ENCODE measurements around the gene GLI3. TPM values are rescaled to one million over a fixed set of nuclear protein-coding genes. Genes with fewer than 3 reads are reported as not detected.

Gene GLI3
- total RNA-seq, 1 donor from 2014 or later: 2.2 TPM

GRCh38 chr7:42065015-42065414 lies 172.0 kb downstream of the GLI3 start:
- Histone ChIP-seq H3K4me1 (no peaks in the 10 kb centered on the region), H3K9me3 (no peaks in the 10 kb centered on the region), H3K27ac (no peak overlapping the region), H3K4me3 (no peak overlapping the region), H3K36me3 (no peaks in the 10 kb centered on the region), H3K27me3 (no peaks in the 10 kb centered on the region)
- intact Hi-C loops (cut with DNase I): no loop called here
- no peak for TF ChIP-seq CTCF (IDR thresholded peaks at IDR 0.05)
- no peak for DNase-seq (ENCODE audit: low spot score in 2 of 2)

GRCh38 chr7:42064534-42064933 lies 172.5 kb downstream of the GLI3 start:
- TF ChIP-seq CTCF (IDR thresholded peaks at IDR 0.05): no peak
- Histone ChIP-seq H3K27ac (no peak overlapping the region), H3K27me3 (no peaks in the 10 kb centered on the region), H3K9me3 (no peaks in the 10 kb centered on the region), H3K4me1 (no peaks in the 10 kb centered on the region), H3K4me3 (no peak overlapping the region), H3K36me3 (no peaks in the 10 kb centered on the region)
- DNase-seq (ENCODE audit: low spot score in 2 of 2): no peak
- intact Hi-C loops (cut with DNase I): no loop called here

GRCh38 chr7:42059275-42059674 lies 177.7 kb downstream of the GLI3 start:
- intact Hi-C loops (cut with DNase I): no loop called here
- no peak for DNase-seq (ENCODE audit: low spot score in 2 of 2)
- H3K4me1 ChIP-seq: no peaks in the 10 kb centered on the region
- H3K27me3 ChIP-seq: no peaks in the 10 kb centered on the region
- no peak overlapping the region for H3K4me3 ChIP-seq
- no peaks in the 10 kb centered on the region for H3K36me3 ChIP-seq
- no peaks in the 10 kb centered on the region for H3K9me3 ChIP-seq
- no peak overlapping the region for H3K27ac ChIP-seq
- no peak for TF ChIP-seq CTCF (IDR thresholded peaks at IDR 0.05)

- TF ChIP-seq CTCF (IDR thresholded peaks at IDR 0.05): no peak
- H3K4me1 ChIP-seq: no peaks in the 10 kb centered on the region
- DNase-seq (ENCODE audit: low spot score in 2 of 2): no peak
- H3K36me3 ChIP-seq: no peaks in the 10 kb centered on the region
- no peak overlapping the region for H3K4me3 ChIP-seq
- H3K27ac ChIP-seq: no peak overlapping the region
- intact Hi-C loops (cut with DNase I): no loop called here
- no peaks in the 10 kb centered on the region for H3K27me3 ChIP-seq
- no peaks in the 10 kb centered on the region for H3K9me3 ChIP-seq
Measured at GRCh38 chr7:42057331-42057730, 179.7 kb downstream of the GLI3 start.

- H3K36me3 ChIP-seq: no peaks in the 10 kb centered on the region
- H3K27me3 ChIP-seq: no peaks in the 10 kb centered on the region
- DNase-seq (ENCODE audit: low spot score in 2 of 2): no peak
- H3K9me3 ChIP-seq: no peaks in the 10 kb centered on the region
- no peak for TF ChIP-seq CTCF (IDR thresholded peaks at IDR 0.05)
- no peaks in the 10 kb centered on the region for H3K4me1 ChIP-seq
- no peak overlapping the region for H3K4me3 ChIP-seq
- H3K27ac ChIP-seq: no peak overlapping the region
- intact Hi-C loops (cut with DNase I): no loop called here
Measured at GRCh38 chr7:42055171-42055570, 181.8 kb downstream of the GLI3 start.

- Histone ChIP-seq H3K27ac (no peak overlapping the region), H3K9me3 (no peaks in the 10 kb centered on the region), H3K27me3 (no peaks in the 10 kb centered on the region), H3K4me1 (no peaks in the 10 kb centered on the region), H3K36me3 (no peaks in the 10 kb centered on the region), H3K4me3 (no peak overlapping the region)
- intact Hi-C loops (cut with DNase I): no loop called here
- no peak for TF ChIP-seq CTCF (IDR thresholded peaks at IDR 0.05)
- no peak for DNase-seq (ENCODE audit: low spot score in 2 of 2)
Measured at GRCh38 chr7:42053834-42054233, 183.2 kb downstream of the GLI3 start.
